Central memory CD4-positive, alpha-beta T cell (primary cell): Measurements from ENCODE around the gene MYOCOS.

Experiments used
- DNase-seq: peaks from one replicate; pipeline ENCODE4 v3.0.0; 2022

MYOCOS gene

GRCh38 chr1:171663854-171664575 is 42.0 kb downstream of the MYOCOS start:
- no peak for DNase-seq

- DNase-seq: no peak
These were observed 42.9 kb downstream of the MYOCOS start for GRCh38 chr1:171664976-171665375.

GRCh38 chr1:171666114-171666769 is 44.2 kb downstream of the MYOCOS start:
- DNase-seq: no peak

GRCh38 chr1:171668372-171668771 is 46.3 kb downstream of the MYOCOS start:
- no peak for DNase-seq

GRCh38 chr1:171670739-171671138 is 48.7 kb downstream of the MYOCOS start:
- no peak for DNase-seq

GRCh38 chr1:171674431-171675405 is 52.7 kb downstream of the MYOCOS start:
- no peak for DNase-seq
